ENCODE measurements around the gene RANBP1.

DNA sequence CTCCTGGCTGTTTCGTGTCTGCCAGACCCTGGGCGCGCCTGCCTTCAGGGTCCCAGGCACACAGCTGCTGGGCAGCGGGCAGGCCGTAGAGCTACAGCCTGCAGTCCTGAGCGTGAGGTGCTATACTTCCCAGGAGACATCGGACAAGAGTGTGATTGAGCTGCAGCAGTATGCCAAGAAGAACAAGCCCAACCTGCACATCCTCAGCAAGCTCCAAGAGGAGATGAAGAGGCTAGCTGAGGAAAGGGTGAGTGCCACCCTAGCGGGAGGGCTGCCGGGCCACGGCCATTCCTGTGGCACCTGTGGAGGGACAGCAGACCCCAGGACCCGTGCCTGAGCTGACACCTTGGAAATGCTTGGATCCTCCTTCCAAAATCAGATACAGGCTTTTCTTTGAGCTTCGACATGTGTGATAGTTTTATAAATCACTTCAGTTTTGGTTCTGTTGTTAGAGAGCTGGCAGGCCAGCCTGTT lies 7.1 kb upstream of the RANBP1 start:
- TF ChIP-seq, protein P1, sequence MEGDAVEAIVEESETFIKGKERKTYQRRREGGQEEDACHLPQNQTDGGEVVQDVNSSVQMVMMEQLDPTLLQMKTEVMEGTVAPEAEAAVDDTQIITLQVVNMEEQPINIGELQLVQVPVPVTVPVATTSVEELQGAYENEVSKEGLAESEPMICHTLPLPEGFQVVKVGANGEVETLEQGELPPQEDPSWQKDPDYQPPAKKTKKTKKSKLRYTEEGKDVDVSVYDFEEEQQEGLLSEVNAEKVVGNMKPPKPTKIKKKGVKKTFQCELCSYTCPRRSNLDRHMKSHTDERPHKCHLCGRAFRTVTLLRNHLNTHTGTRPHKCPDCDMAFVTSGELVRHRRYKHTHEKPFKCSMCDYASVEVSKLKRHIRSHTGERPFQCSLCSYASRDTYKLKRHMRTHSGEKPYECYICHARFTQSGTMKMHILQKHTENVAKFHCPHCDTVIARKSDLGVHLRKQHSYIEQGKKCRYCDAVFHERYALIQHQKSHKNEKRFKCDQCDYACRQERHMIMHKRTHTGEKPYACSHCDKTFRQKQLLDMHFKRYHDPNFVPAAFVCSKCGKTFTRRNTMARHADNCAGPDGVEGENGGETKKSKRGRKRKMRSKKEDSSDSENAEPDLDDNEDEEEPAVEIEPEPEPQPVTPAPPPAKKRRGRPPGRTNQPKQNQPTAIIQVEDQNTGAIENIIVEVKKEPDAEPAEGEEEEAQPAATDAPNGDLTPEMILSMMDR (IDR thresholded peaks at IDR 0.05; ENCODE audit: insufficient read depth, low read length), result no peak
- TF ChIP-seq POLR2AphosphoS5 (IDR thresholded peaks at IDR 0.05; ENCODE audit: low read depth), result no peak; the same call in 1 of the 2 replicates
- no peak for TF ChIP-seq REST (IDR thresholded peaks at IDR 0.05; ENCODE audit: insufficient replicate concordance, low read depth)
